Mammary epithelial cell (primary cell): ENCODE measurements around the gene PTPN13.

Experiments
- CTCF ChIP-seq, 2 donors: IDR thresholded peaks in 1 of 2; conservative IDR thresholded peaks in 1 of 2; 2 replicates each; pipeline ENCODE4 v1.5.1; 2011 to 2012; ENCODE audit warnings: inconsistent platforms in 2 of 2, low read length in 2 of 2, mild to moderate bottlenecking in 2 of 2, control low read depth in 1 of 2, low read depth in 1 of 2; ENCODE audit not compliant: insufficient read depth in 1 of 2; ENCODE audit errors: extremely low read depth in 1 of 2
- EZH2 ChIP-seq: IDR thresholded peaks from 2 replicates; pipeline ENCODE4 v1.6.1; 2012; ENCODE audit warnings: low read length, inconsistent platforms, borderline replicate concordance

GRCh38 chr4:86791126-86791525 is 197.0 kb downstream of the PTPN13 start:
- TF ChIP-seq EZH2 (no peak), CTCF (conservative IDR thresholded peaks at IDR 0.05 in 1 of 2, IDR thresholded peaks at IDR 0.05 in 1 of 2; ENCODE audit: extremely low read depth in 1 of 2, insufficient read depth in 1 of 2, low read depth in 1 of 2, low read length in 2 of 2) (no peak)
